ENCODE data around the gene TRMO. TPM values are rescaled to one million over a fixed set of nuclear protein-coding genes. Genes with fewer than 3 reads are reported as not detected.

The TRMO gene
- total RNA-seq = 10.9 and 16.5 TPM in 2 replicates

GRCh38 chr9:97921959-97922724 lies at the start of gene TRMO:
TSS of gene TRMO (minus strand) at chr9:97922500. CDS start at chr9:97922493, 7 bp downstream.

GRCh38 chr9:97938081-97938644 lies 15.9 kb upstream of the TRMO start, which contains the start of gene HEMGN:
TSS of gene HEMGN (minus strand) at chr9:97938172. CDS start at chr9:97938136, 36 bp downstream.

Small RNAs within 50 kb of the gene (small RNA-seq; reads per million reads assigned to genes)
- not detected for gene RF00019

Other genes with a start within 250 kb of the TRMO start
- gene XPA, start 225.2 kb downstream of the TRMO start, total RNA-seq = 5.9 TPM in 2 replicates
- gene FOXE1, start 69.3 kb downstream of the TRMO start, total RNA-seq = not detected in 2 replicates
- not detected in 2 replicates for gene HEMGN, start 15.7 kb upstream of the TRMO start, total RNA-seq
- 14.7 TPM in 2 replicates for gene ANP32B, start 60.8 kb upstream of the TRMO start, total RNA-seq
- 73.1 and 83.0 TPM in 2 replicates for gene NANS, start 134.2 kb upstream of the TRMO start, total RNA-seq
- gene TRIM14, start 196.7 kb upstream of the TRMO start, total RNA-seq = 1.5 and 6.3 TPM in 2 replicates

Measured in subcutaneous preadipocyte (primary cell).